ENCODE results near the gene LDLRAD2. TPM values are rescaled to one million over a fixed set of nuclear protein-coding genes. Genes with fewer than 3 reads are reported as not detected.

Gene LDLRAD2
- total and polyA plus RNA-seq, 2 donors (not counting 1 experiment from before 2014, with no cell fraction given), result not detected

DNA sequence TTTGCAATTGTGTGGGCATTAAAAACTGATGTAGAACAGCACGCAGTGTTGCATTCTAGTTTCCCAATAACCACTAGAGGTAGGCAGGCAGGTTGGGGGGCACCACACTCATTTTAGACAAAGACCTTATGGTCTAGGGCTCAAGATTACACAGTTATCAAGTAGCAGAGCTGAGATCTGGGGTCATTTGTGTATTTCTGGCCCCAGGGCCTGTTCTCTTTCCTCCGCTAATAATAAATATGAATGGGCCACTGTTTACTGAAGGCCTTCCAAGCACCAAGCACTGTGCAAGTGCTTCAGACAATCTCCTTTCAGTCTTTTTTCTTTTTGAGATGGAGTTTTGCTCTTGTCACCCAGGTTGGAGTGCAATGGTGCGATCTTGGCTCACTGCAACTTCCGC is 23.9 kb downstream of the LDLRAD2 start:
- H3K27me3 ChIP-seq (ENCODE audit: control insufficient read depth, insufficient read depth, low read length), result no peaks in the 10 kb centered on the region
- H3K79me2 ChIP-seq (ENCODE audit: control insufficient read depth, insufficient read depth, low read length), result no peaks in the 10 kb centered on the region
- H3K9ac ChIP-seq (ENCODE audit: insufficient read depth, low read length), result no peak overlapping the region
- no peak overlapping the region for H3K4me3 ChIP-seq (replicated peaks in 1 of 4; ENCODE audit: control extremely low read depth in 1 of 4, insufficient read depth in 1 of 4, low read depth in 3 of 4, low read length in 4 of 4)
- no peaks in the 10 kb centered on the region for H4K20me1 ChIP-seq (ENCODE audit: control insufficient read depth, extremely low read depth, insufficient read depth, low read length)
- H2AFZ ChIP-seq (ENCODE audit: low read length), result no peak overlapping the region
- no peaks in the 10 kb centered on the region for H3K9me3 ChIP-seq (ENCODE audit: control insufficient read depth, insufficient read depth, low read depth, low read length)
- no peak for DNase-seq (ENCODE audit: low read depth in 2 of 2)
- no peak overlapping the region for H3K27ac ChIP-seq (ENCODE audit: insufficient read depth, low read length)
- H3K4me2 ChIP-seq (ENCODE audit: extremely low read depth, insufficient read depth, low read length), result no peak overlapping the region
- TF ChIP-seq, protein P1, sequence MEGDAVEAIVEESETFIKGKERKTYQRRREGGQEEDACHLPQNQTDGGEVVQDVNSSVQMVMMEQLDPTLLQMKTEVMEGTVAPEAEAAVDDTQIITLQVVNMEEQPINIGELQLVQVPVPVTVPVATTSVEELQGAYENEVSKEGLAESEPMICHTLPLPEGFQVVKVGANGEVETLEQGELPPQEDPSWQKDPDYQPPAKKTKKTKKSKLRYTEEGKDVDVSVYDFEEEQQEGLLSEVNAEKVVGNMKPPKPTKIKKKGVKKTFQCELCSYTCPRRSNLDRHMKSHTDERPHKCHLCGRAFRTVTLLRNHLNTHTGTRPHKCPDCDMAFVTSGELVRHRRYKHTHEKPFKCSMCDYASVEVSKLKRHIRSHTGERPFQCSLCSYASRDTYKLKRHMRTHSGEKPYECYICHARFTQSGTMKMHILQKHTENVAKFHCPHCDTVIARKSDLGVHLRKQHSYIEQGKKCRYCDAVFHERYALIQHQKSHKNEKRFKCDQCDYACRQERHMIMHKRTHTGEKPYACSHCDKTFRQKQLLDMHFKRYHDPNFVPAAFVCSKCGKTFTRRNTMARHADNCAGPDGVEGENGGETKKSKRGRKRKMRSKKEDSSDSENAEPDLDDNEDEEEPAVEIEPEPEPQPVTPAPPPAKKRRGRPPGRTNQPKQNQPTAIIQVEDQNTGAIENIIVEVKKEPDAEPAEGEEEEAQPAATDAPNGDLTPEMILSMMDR (conservative IDR thresholded peaks at IDR 0.05 in 1 of 2, IDR thresholded peaks at IDR 0.05 in 1 of 2; ENCODE audit: low read depth in 1 of 2, low read length in 2 of 2), result no peak
- TF ChIP-seq EZH2 (IDR thresholded peaks at IDR 0.05; ENCODE audit: low read length, missing control alignments), result no peak
- peaks cover 47% of the 10 kb centered on the region for H3K36me3 ChIP-seq (ENCODE audit: control insufficient read depth, insufficient read depth, low read length)
- H3K4me1 ChIP-seq (ENCODE audit: control insufficient read depth, extremely low read depth, insufficient read depth, low read length), result no peaks in the 10 kb centered on the region

DNA sequence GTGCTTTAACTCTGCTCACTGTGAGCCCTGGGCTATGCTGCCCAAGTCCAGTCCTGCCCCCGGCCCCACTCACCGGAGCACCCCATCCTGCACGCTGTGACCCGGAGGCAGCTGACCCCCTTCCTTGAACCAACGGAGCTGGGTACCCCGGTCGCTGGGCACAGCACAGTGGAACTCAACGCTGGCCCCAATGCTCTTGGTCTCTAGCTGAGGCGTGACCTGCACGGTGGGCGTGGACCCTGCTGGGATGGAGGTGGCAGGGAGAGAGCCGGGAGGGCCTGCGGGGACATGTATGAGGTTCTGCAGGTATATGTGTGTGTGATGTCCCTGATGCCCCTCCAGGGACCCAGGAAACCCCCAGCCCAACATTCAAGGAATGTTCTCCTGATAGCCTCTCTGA is 24.7 kb downstream of the LDLRAD2 start:
- H3K79me2 ChIP-seq (ENCODE audit: control insufficient read depth, insufficient read depth, low read length), result no peaks in the 10 kb centered on the region
- peaks cover 52% of the 10 kb centered on the region for H3K36me3 ChIP-seq (ENCODE audit: control insufficient read depth, insufficient read depth, low read length)
- no peak overlapping the region for H3K27ac ChIP-seq (ENCODE audit: insufficient read depth, low read length)

DNA sequence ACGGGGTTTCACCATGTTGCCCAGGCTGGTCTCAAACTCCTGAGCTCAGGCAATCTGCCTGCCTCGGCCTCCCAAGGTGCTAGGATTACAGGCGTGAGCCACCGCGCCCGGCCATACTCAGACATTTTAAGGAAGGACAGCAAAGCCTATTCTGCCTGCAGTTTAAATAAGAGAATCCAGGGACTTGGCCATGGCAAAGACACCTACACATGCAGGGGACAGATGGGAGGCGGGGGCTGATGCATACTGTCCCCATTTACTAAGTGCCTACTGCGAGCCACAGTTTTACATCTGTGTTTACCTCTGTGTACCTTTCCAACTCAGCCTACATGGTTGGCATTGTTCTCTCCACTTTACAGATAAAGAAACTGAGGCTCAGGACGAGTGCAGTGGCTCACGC is 25.4 kb downstream of the LDLRAD2 start:
- H3K9me3 ChIP-seq (ENCODE audit: control insufficient read depth, insufficient read depth, low read depth, low read length), result no peaks in the 10 kb centered on the region
- no peak overlapping the region for H3K4me3 ChIP-seq (replicated peaks in 1 of 4; ENCODE audit: control extremely low read depth in 1 of 4, insufficient read depth in 1 of 4, low read depth in 3 of 4, low read length in 4 of 4)
- no peaks in the 10 kb centered on the region for H3K79me2 ChIP-seq (ENCODE audit: control insufficient read depth, insufficient read depth, low read length)
- no peak overlapping the region for H3K9ac ChIP-seq (ENCODE audit: insufficient read depth, low read length)
- no peaks in the 10 kb centered on the region for H3K27me3 ChIP-seq (ENCODE audit: control insufficient read depth, insufficient read depth, low read length)
- H3K4me1 ChIP-seq (ENCODE audit: control insufficient read depth, extremely low read depth, insufficient read depth, low read length), result no peaks in the 10 kb centered on the region
- no peak overlapping the region for H2AFZ ChIP-seq (ENCODE audit: low read length)
- peaks cover 58% of the 10 kb centered on the region for H3K36me3 ChIP-seq (ENCODE audit: control insufficient read depth, insufficient read depth, low read length)
- TF ChIP-seq, protein P1 (conservative IDR thresholded peaks at IDR 0.05 in 1 of 2, IDR thresholded peaks at IDR 0.05 in 1 of 2; ENCODE audit: low read depth in 1 of 2, low read length in 2 of 2), result no peak
- no peak for TF ChIP-seq EZH2 (IDR thresholded peaks at IDR 0.05; ENCODE audit: low read length, missing control alignments)
- no peak overlapping the region for H3K4me2 ChIP-seq (ENCODE audit: extremely low read depth, insufficient read depth, low read length)
- no peaks in the 10 kb centered on the region for H4K20me1 ChIP-seq (ENCODE audit: control insufficient read depth, extremely low read depth, insufficient read depth, low read length)
- no peak for DNase-seq (ENCODE audit: low read depth in 2 of 2)
- no peak overlapping the region for H3K27ac ChIP-seq (ENCODE audit: insufficient read depth, low read length)

More for the DNA sequence above, 24.7 kb downstream of the LDLRAD2 start:
- no peak for DNase-seq (ENCODE audit: low read depth in 2 of 2)
- Histone ChIP-seq H3K4me1 (ENCODE audit: control insufficient read depth, extremely low read depth, insufficient read depth, low read length) (no peaks in the 10 kb centered on the region), H3K4me3 (replicated peaks in 1 of 4; ENCODE audit: control extremely low read depth in 1 of 4, insufficient read depth in 1 of 4, low read depth in 3 of 4, low read length in 4 of 4) (no peak overlapping the region), H2AFZ (ENCODE audit: low read length) (no peak overlapping the region), H3K9ac (ENCODE audit: insufficient read depth, low read length) (no peak overlapping the region), H4K20me1 (ENCODE audit: control insufficient read depth, extremely low read depth, insufficient read depth, low read length) (no peaks in the 10 kb centered on the region), H3K4me2 (ENCODE audit: extremely low read depth, insufficient read depth, low read length) (no peak overlapping the region), H3K9me3 (ENCODE audit: control insufficient read depth, insufficient read depth, low read depth, low read length) (no peaks in the 10 kb centered on the region), H3K27me3 (ENCODE audit: control insufficient read depth, insufficient read depth, low read length) (no peaks in the 10 kb centered on the region)
- no peak for TF ChIP-seq EZH2 (IDR thresholded peaks at IDR 0.05; ENCODE audit: low read length, missing control alignments)
- TF ChIP-seq, protein P1 (conservative IDR thresholded peaks at IDR 0.05 in 1 of 2, IDR thresholded peaks at IDR 0.05 in 1 of 2; ENCODE audit: low read depth in 1 of 2, low read length in 2 of 2), result no peak

All from fibroblast of lung (primary cell).